ENCODE results near the gene RIMBP3C. TPM values are rescaled to one million over a fixed set of nuclear protein-coding genes. Genes with fewer than 3 reads are reported as not detected.
A peak's percentile ranks its signal among the peaks of the same experiment; 100 is the strongest.

RIMBP3C gene
- total and polyA plus RNA-seq, 10 of the 15 experiments (the other 5 are each of a cell fraction or from before 2014, with no cell fraction given) = 0.03 to 0.23 (median 0.08) TPM; not detected in 4

GRCh38 chr22:21571679-21572078, 20.4 kb upstream of the RIMBP3C start:
- ChIA-PET SMC1A (ENCODE audit: uncharacterized antibody, unreplicated experiment) (interaction anchor here (1.0 to 1.2 kb wide), 3 partner anchors 8 to 35 kb away, joined by 3 to 4 read pairs (median 4); no protein-coding TSS in a partner anchor), RAD21 (ENCODE audit: unreplicated experiment) (interaction anchor here (1.0 to 1.1 kb wide), 2 partner anchors 16 to 71 kb away, joined by 3 to 6 read pairs; no protein-coding TSS in a partner anchor), POLR2A (interaction anchor here (0.7 to 1.2 kb wide), 4 partner anchors 16 to 58 kb away, joined by 3 to 10 read pairs (median 6); no protein-coding TSS in a partner anchor), CTCF (no interaction called here)
- Histone ChIP-seq H3K4me1 (ENCODE audit: control insufficient read depth, insufficient read depth, low read length) (peaks cover 11% of the 10 kb centered on the region), H4K20me1 (ENCODE audit: control insufficient read depth, insufficient read depth) (peaks cover 26% of the 10 kb centered on the region), H3K36me3 (ENCODE audit: control insufficient read depth in 2 of 2, insufficient read depth in 2 of 2, low read length in 1 of 2) (peaks cover 0 to 4% of the 10 kb centered on the region in 2 experiments; a peak in 2 of 4 replicates), H3K4me2 (ENCODE audit: control insufficient read depth, insufficient read depth) (peak overlapping the region; percentile 72), H3K9ac (ENCODE audit: control insufficient read depth, insufficient read depth, low read length) (peak overlapping the region; percentile 15; the same call in 1 of the 2 replicates), H3K27me3 (replicated peaks in 1 of 2; ENCODE audit: control insufficient read depth in 2 of 2, insufficient read depth in 2 of 2, low read length in 1 of 2) (no peaks in the 10 kb centered on the region), H3K9me3 (replicated peaks; ENCODE audit: control insufficient read depth, insufficient read depth, low read length) (no peaks in the 10 kb centered on the region), H3K27ac (ENCODE audit: control insufficient read depth, insufficient read depth) (no peak overlapping the region), H3K4me3 (peak overlapping the region; percentile 96; the same call in 1 of the 2 replicates), H2AFZ (ENCODE audit: control insufficient read depth, low read depth, low read length) (no peak overlapping the region), H3K79me2 (ENCODE audit: control insufficient read depth, insufficient read depth, low read length) (peaks cover 82% of the 10 kb centered on the region)
- ATAC-seq (no peak), FAIRE-seq (no peak), DNase-seq (ENCODE audit: low read depth, low spot score) (no peak)
- TF ChIP-seq HDGF (IDR thresholded peaks at IDR 0.05) (no peak), STAT1 (conservative IDR thresholded peaks at IDR 0.05) (no peak), REST (IDR thresholded peaks at IDR 0.05; ENCODE audit: low read depth, low read length) (no peak), JUNB (IDR thresholded peaks at IDR 0.05) (no peak), MYC (IDR thresholded peaks at IDR 0.05; ENCODE audit: insufficient read depth, insufficient read length, insufficient replicate concordance, low read length, severe bottlenecking) (no peak), IKZF1 (conservative IDR thresholded peaks at IDR 0.05) (no peak), ATF7 (IDR thresholded peaks at IDR 0.05; ENCODE audit: low read depth) (no peak), HDAC2 (IDR thresholded peaks at IDR 0.05) (no peak), CREB1 (IDR thresholded peaks at IDR 0.05; ENCODE audit: low read depth) (no peak), SIX5 (IDR thresholded peaks at IDR 0.05; ENCODE audit: low read depth, low read length, severe bottlenecking) (no peak), GATAD2B (conservative IDR thresholded peaks at IDR 0.05; ENCODE audit: low read depth) (no peak), KLF5 (IDR thresholded peaks at IDR 0.05; ENCODE audit: partially characterized antibody) (no peak), RBBP5 (conservative IDR thresholded peaks at IDR 0.05) (no peak), FOXK2 (IDR thresholded peaks at IDR 0.05) (no peak), FOXM1 (IDR thresholded peaks at IDR 0.05; ENCODE audit: low read depth, low read length) (no peak), BACH1 (IDR thresholded peaks at IDR 0.05; ENCODE audit: borderline replicate concordance) (no peak), TCF7 (IDR thresholded peaks at IDR 0.05; ENCODE audit: borderline replicate concordance) (no peak), LARP7 (IDR thresholded peaks at IDR 0.05) (no peak)
- TF ChIP-seq, protein P1, sequence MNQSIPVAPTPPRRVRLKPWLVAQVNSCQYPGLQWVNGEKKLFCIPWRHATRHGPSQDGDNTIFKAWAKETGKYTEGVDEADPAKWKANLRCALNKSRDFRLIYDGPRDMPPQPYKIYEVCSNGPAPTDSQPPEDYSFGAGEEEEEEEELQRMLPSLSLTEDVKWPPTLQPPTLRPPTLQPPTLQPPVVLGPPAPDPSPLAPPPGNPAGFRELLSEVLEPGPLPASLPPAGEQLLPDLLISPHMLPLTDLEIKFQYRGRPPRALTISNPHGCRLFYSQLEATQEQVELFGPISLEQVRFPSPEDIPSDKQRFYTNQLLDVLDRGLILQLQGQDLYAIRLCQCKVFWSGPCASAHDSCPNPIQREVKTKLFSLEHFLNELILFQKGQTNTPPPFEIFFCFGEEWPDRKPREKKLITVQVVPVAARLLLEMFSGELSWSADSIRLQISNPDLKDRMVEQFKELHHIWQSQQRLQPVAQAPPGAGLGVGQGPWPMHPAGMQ (IDR thresholded peaks at IDR 0.05; ENCODE audit: borderline replicate concordance) = no peak
- intact Hi-C loops (cut with micrococcal nuclease; ENCODE audit: unreplicated experiment) (loop anchor here (2.0 kb wide), 1 partner anchor 17 kb away; no protein-coding TSS in a partner anchor), in situ Hi-C loops (cut with MboI) (no loop called here)
- no TSS peak for BruUV-seq (replicated peaks)
- WGBS (ENCODE audit: insufficient coverage, insufficient replicate concordance, low lambda C conversion rate, missing lambda C conversion rate) = 84% methylated on average over 4 of the region's 4 CpGs

All from GM12878 (cell line).